ENCODE data around the gene NCBP3. TPM values are rescaled to one million over a fixed set of nuclear protein-coding genes. Genes with fewer than 3 reads are reported as not detected.

Gene NCBP3
- total and polyA plus RNA-seq, 4 donors, result 4.6 to 17.1 (median 8.3) TPM

DNA sequence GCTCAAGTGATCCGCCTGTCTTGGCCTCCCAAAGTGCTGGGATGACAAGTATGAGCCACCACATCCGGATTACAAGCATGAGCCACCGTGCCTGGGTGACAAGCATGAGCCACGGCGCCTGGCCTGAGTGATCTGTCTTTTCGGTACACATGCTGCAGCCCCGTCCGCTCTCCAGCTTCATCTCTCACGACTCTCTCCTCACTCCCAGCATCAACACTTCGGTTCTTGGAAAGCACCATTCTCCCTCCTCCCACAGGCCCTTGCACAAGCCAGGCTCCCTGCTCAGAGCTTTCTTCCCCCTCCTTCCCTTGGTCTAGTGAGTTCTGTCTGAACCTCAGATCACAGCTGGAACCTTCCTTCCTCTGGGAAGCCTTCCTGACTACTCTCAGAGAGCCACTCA, 6.5 kb upstream of the NCBP3 start:
- DNase-seq (ENCODE audit: low spot score), result no peak
- Histone ChIP-seq H3K27me3 (ENCODE audit: control insufficient read depth in 4 of 4, insufficient read depth in 4 of 4, low read length in 3 of 4) (no peaks in the 10 kb centered on the region), H3K36me3 (ENCODE audit: control insufficient read depth in 4 of 4, insufficient read depth in 3 of 4, low read depth in 1 of 4, low read length in 3 of 4) (no peaks in the 10 kb centered on the region), H3K9me3 (ENCODE audit: control insufficient read depth in 4 of 4, low read length in 3 of 4) (no peaks in the 10 kb centered on the region), H3K27ac (ENCODE audit: low read depth in 1 of 2, low read length in 2 of 2) (no peak overlapping the region), H3K4me3 (ENCODE audit: low read depth in 1 of 3, low read length in 3 of 3) (no peak overlapping the region), H3K9ac (ENCODE audit: low read depth in 1 of 2, low read length in 2 of 2) (no peak overlapping the region), H3K4me1 (ENCODE audit: control insufficient read depth in 4 of 4, insufficient read depth in 4 of 4, low read length in 3 of 4) (no peaks in the 10 kb centered on the region)
- WGBS, result 93% methylated on average over 10 of the region's 10 CpGs
- TF ChIP-seq SP1 (IDR thresholded peaks at IDR 0.05) (no peak), HNF4G (IDR thresholded peaks at IDR 0.05) (no peak), HNF4A (conservative IDR thresholded peaks at IDR 0.05) (no peak), EGR1 (IDR thresholded peaks at IDR 0.05; ENCODE audit: low read depth in 2 of 2) (no peak), JUND (IDR thresholded peaks at IDR 0.05) (no peak), RAD21 (IDR thresholded peaks at IDR 0.05) (no peak)
- TF ChIP-seq, protein P1, sequence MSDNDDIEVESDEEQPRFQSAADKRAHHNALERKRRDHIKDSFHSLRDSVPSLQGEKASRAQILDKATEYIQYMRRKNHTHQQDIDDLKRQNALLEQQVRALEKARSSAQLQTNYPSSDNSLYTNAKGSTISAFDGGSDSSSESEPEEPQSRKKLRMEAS (IDR thresholded peaks at IDR 0.05), result no peak
- TF ChIP-seq, protein P2, sequence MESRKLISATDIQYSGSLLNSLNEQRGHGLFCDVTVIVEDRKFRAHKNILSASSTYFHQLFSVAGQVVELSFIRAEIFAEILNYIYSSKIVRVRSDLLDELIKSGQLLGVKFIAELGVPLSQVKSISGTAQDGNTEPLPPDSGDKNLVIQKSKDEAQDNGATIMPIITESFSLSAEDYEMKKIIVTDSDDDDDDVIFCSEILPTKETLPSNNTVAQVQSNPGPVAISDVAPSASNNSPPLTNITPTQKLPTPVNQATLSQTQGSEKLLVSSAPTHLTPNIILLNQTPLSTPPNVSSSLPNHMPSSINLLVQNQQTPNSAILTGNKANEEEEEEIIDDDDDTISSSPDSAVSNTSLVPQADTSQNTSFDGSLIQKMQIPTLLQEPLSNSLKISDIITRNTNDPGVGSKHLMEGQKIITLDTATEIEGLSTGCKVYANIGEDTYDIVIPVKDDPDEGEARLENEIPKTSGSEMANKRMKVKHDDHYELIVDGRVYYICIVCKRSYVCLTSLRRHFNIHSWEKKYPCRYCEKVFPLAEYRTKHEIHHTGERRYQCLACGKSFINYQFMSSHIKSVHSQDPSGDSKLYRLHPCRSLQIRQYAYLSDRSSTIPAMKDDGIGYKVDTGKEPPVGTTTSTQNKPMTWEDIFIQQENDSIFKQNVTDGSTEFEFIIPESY (IDR thresholded peaks at IDR 0.05), result no peak

DNA sequence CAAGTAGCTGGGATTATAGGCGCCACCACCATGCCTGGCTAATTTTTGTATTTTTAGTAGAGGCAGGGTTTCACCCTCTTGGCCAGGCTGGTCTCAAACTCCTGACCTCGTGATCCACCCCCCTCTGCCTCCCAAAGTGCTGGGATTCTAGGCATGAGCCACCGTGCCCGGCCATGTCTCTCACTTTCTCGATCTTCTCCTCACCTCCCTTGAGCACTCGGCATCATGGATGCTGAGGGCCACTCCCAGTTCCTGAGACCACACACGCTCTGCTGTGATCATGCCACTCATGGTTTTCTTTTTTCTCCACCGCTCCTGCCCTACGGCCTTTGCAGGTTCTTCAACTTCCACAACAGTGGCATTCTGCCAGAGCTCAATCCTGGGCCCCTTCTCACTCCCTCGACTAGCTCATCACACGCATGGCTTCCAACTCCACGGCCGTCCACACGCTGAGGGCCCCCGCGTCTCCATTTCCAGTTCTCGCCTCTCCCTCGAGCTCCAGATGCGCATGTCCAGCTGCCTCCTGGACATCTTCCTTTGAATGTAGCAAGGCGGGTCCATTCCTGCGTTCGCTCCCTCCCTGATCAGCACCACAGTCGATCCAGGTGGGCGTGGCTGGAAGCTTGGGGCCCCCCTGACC, 5.5 kb upstream of the NCBP3 start:
- Histone ChIP-seq H3K36me3 (ENCODE audit: control insufficient read depth in 4 of 4, insufficient read depth in 3 of 4, low read depth in 1 of 4, low read length in 3 of 4) (no peaks in the 10 kb centered on the region), H3K27ac (ENCODE audit: low read depth in 1 of 2, low read length in 2 of 2) (no peak overlapping the region), H3K9me3 (ENCODE audit: control insufficient read depth in 4 of 4, low read length in 3 of 4) (no peaks in the 10 kb centered on the region), H3K27me3 (ENCODE audit: control insufficient read depth in 4 of 4, insufficient read depth in 4 of 4, low read length in 3 of 4) (no peaks in the 10 kb centered on the region), H3K4me3 (ENCODE audit: low read depth in 1 of 3, low read length in 3 of 3) (no peak overlapping the region), H3K4me1 (ENCODE audit: control insufficient read depth in 4 of 4, insufficient read depth in 4 of 4, low read length in 3 of 4) (no peaks in the 10 kb centered on the region), H3K9ac (ENCODE audit: low read depth in 1 of 2, low read length in 2 of 2) (no peak overlapping the region)
- TF ChIP-seq RXRA (IDR thresholded peaks at IDR 0.05) (no peak), EGR1 (IDR thresholded peaks at IDR 0.05; ENCODE audit: low read depth in 2 of 2) (no peak), FOXA1 (IDR thresholded peaks at IDR 0.05) (no peak)
- TF ChIP-seq, protein P2 (IDR thresholded peaks at IDR 0.05), result no peak
- TF ChIP-seq, protein P3, sequence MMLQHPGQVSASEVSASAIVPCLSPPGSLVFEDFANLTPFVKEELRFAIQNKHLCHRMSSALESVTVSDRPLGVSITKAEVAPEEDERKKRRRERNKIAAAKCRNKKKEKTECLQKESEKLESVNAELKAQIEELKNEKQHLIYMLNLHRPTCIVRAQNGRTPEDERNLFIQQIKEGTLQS (IDR thresholded peaks at IDR 0.05), result no peak
- 90% methylated on average over 24 of the region's 24 CpGs for WGBS
- no peak for DNase-seq (ENCODE audit: low spot score)

DNA sequence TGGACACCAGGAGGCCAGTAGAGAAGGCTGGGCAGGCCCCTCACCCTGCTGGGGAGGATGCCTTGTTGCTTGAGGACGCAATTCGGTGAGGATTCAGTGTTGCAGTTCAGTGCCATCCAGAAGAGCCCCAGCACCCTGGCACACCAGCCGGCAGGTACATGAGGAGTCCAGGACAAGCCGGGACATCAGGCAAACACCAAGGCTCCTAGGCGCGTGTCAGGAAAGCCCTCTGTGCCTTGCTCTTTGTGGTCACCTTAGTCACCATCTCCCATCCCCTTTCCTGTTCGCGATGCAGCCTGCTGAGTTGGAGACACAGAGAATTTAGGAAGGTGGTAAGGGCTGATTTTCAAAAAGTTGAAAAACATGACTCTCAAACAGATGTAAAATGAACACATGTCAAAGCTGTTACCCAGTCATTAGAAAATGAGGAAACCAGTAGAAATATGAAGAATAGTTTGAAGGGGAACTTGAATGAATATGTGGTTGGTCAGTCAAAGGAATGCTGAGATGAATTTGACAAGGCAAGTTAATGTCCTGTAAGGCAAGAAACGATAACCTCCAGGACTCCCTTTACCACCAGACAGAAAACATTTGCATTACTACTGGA, 2.3 kb upstream of the NCBP3 start:
- Histone ChIP-seq H3K4me1 (ENCODE audit: control insufficient read depth in 4 of 4, insufficient read depth in 4 of 4, low read length in 3 of 4) (peaks cover 0 to 18% (median 8%) of the 10 kb centered on the region in 4 donors), H3K36me3 (ENCODE audit: control insufficient read depth in 4 of 4, insufficient read depth in 3 of 4, low read depth in 1 of 4, low read length in 3 of 4) (no peaks in the 10 kb centered on the region), H3K9ac (ENCODE audit: low read depth in 1 of 2, low read length in 2 of 2) (no peak overlapping the region), H3K27ac (ENCODE audit: low read depth in 1 of 2, low read length in 2 of 2) (no peak overlapping the region), H3K9me3 (ENCODE audit: control insufficient read depth in 4 of 4, low read length in 3 of 4) (no peaks in the 10 kb centered on the region), H3K4me3 (ENCODE audit: low read depth in 1 of 3, low read length in 3 of 3) (no peak overlapping the region), H3K27me3 (ENCODE audit: control insufficient read depth in 4 of 4, insufficient read depth in 4 of 4, low read length in 3 of 4) (no peaks in the 10 kb centered on the region)
- WGBS, result 86% methylated on average over 9 of the region's 9 CpGs
- DNase-seq (ENCODE audit: low spot score), result no peak
- TF ChIP-seq, protein P4, sequence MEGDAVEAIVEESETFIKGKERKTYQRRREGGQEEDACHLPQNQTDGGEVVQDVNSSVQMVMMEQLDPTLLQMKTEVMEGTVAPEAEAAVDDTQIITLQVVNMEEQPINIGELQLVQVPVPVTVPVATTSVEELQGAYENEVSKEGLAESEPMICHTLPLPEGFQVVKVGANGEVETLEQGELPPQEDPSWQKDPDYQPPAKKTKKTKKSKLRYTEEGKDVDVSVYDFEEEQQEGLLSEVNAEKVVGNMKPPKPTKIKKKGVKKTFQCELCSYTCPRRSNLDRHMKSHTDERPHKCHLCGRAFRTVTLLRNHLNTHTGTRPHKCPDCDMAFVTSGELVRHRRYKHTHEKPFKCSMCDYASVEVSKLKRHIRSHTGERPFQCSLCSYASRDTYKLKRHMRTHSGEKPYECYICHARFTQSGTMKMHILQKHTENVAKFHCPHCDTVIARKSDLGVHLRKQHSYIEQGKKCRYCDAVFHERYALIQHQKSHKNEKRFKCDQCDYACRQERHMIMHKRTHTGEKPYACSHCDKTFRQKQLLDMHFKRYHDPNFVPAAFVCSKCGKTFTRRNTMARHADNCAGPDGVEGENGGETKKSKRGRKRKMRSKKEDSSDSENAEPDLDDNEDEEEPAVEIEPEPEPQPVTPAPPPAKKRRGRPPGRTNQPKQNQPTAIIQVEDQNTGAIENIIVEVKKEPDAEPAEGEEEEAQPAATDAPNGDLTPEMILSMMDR (IDR thresholded peaks at IDR 0.05; ENCODE audit: low read depth, low read length, missing input control), result no peak
- no peak for TF ChIP-seq RXRA (IDR thresholded peaks at IDR 0.05)
